HG02571 (cell line): ENCODE results near the gene RPL21.
"Not testable (repeated sequence)": the region's sequence is repeated elsewhere in the genome, so short reads cannot be mapped to it uniquely, and the experiment has no call there.

Experiments
- ATAC-seq: cut with Tn5 transposase; IDR thresholded peaks from one replicate; pipeline ENCODE4 v1.9.1; 2021; ENCODE audit warnings: mild to moderate bottlenecking, moderate library complexity; ENCODE audit not compliant: unreplicated experiment

RPL21 gene

GRCh38 chr13:27283906-27284493 lies 32.6 kb downstream of the RPL21 start:
- no peak for ATAC-seq

DNA sequence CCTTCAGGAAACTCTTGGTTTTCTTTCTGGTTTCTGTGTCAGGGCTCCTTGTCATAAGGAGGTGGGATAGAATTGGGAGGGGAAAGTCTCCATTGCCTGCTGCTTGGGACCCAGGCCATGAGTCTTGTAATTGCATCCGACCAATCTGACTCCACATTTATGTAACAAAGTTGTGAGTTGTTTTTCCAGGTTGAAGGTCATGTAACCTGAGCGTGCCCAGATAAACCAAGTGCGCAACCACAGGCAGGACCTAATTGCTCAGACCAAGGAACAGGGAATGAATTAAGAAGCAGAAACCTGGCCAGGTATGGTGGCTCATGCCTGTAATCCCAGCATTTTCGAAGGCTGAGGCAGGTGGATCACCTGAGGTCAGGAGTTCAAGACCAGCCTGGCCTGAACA lies 37.0 kb downstream of the RPL21 start:
- ATAC-seq: no peak

GRCh38 chr13:27289011-27289665 lies 37.8 kb downstream of the RPL21 start:
- ATAC-seq: no peak

- no peak for ATAC-seq
These were observed 39.4 kb downstream of the RPL21 start for GRCh38 chr13:27290715-27291114.

DNA sequence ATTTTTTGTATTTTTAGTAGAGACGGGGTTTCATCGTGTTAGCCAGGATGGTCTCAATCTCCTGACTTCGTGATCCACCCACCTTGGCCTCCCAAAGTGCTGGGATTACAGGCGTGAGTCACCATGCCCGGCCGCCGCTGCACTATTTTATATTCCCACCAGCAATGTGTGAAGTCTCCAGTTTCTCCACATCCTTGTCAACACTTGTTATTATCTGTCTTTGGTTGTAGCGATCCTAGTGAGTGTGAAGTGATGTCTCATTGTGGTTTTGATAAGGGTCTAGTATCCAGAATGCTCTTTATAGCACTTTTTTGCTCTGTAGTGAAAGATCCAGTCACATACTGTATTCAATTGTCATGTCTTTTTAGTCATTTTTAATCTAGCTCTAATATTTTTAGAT lies 40.6 kb downstream of the RPL21 start:
- not testable (repeated sequence) for ATAC-seq

GRCh38 chr13:27293076-27293691 lies 41.8 kb downstream of the RPL21 start:
- ATAC-seq: no peak

DNA sequence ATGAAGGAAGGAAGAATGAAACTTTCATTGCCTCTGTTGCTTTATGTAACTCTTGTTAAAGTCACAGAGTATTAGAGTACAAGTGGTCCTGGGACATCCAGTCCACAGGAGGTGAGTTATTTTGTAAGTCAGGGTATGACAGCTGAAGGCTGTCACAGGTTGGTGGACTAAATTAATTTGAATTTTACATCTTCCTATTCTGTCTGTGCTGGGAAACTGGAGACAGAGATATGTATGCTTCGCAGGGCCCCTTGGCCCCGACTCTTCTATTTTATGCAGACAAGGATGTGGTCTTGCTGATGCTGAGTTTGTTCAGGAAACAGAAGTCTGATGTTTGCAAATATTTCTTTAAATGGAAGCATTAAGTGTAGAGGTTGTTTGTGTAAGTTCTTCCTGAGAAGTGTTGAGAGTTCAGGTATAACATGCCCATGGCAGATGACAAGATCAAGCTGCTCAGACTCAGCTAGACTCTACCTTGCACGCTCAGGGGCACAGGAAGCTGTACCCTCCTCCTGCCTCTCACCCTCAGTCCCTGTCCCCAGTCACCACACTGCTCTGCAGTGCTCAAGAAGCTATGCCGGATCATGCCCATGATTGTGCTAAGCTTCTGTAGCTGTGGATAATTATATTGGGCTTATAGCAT lies 42.6 kb downstream of the RPL21 start:
- no peak for ATAC-seq

GRCh38 chr13:27295096-27295495 lies 43.7 kb downstream of the RPL21 start:
- ATAC-seq: no peak

- ATAC-seq: no peak
These were observed 44.3 kb downstream of the RPL21 start for GRCh38 chr13:27295660-27296059.

DNA sequence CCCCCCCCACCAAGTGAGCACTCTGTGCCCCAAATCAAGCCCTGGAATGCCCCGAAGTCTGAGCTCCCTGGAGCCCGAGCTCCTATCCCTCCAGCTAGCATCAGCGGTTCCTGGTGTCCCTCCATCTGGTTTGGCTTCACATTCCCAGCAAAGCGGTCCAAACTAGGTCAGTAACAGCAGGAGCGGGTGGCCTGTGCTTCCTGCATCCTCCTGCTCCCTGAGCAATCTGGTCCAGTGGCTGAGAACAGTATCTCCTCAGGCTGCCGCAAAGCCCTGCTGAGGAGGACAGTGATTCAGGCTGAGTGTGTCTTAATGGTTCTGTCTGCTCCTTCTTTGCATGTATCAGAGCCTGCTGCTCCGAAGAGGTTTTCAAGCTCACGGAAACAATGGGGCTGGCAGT lies 45.1 kb downstream of the RPL21 start:
- no peak for ATAC-seq

DNA sequence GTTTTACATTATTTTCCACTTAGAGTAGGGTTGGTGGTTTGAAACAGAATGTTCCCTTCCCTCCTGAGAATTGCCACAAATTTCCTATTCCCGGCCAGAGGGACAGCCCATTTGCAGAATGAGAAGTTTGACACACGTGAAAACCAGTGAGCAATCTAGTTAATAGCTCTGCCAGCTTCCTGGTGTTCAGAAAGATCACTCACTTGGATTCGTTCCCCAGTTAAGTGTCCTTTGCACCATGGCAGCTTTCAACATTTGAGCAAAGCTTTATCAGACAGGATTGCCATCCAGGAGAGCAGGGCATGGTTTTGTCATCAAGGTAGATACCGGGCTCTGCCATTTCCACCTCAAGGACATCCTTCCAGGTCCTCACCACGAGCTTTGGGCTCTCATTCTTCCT lies 47.5 kb downstream of the RPL21 start:
- ATAC-seq: no peak

- ATAC-seq: not testable (repeated sequence)
These were observed 49.0 kb downstream of the RPL21 start for GRCh38 chr13:27300406-27300805.

DNA sequence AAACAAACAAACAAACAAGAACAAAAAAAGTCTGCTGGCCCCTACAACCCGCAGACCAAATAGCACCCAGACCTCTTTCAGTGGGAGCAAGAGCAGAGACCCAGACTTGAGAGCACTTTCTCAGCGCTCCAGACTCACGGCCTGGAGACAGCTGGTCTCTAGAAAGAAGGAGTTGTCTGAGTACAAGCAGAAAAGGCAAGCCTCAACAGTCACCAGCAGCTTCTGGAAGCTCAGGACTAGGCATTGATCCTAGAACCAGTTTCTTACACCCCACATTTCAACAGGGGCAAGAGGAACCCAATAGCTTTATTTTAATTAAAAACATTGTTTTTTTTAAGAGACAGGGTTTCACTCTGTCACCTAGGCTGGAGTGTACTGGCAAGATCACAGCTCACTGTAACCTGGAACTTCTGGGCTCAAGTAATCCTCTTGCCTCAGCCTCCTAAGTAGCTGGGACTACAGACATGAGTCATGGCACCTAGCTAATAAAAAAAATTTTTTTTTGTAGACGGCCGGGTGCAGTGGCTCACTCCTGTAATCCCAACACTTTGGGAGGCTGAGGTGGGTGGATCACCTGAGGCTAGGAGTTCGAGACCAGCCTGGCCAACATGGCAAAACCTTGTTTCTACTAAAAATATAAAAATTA lies 49.7 kb downstream of the RPL21 start:
- ATAC-seq: no peak

DNA sequence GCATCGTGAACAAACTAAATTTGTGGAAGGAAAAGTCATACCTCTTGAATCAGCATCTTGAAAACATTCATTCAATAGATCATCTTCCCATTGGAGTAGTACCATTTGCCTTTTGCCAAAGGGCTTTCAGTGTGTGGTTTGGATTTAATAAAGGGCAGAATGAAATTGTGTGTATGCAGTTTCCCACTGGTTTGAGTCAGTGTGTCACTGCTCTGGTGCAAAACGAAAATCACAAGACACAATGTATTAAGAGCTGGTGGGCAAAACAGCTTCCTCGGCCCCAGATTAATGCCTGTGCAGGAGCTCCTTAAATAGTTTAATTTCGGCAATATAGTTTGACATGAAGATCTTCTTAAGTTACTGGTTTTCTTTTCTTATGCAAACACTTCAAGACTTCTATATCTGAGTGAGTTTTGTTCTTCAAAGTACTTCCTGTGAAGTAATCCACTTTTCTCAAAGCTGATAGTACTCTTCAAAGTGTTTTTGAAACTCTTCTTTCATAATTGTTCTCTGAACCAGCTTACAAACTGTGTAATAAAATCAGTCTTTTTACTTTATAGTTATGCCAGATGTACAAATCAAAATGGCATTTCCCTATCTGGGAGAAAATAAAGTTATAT lies 51.4 kb downstream of the RPL21 start:
- no peak for ATAC-seq

DNA sequence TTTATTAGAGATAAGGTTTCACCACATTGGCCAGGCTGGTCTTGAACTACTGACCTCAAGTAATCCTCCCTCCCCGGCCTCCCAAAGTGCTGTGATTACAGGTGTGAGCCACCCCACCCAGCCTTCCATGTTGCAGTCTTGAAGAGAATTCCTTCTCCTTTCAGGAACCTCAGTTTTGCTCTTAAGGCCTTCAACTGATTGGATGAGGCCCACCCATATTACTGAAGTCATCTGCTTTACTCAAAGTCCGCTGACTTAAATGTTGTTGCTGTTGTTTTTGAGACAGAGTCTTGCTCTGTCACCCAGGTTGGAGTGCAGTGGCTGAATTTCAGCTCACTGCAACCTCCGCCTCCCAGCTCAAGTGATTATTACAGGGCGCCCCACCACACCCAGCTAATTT lies 52.7 kb downstream of the RPL21 start:
- ATAC-seq: no peak

- no peak for ATAC-seq
These were observed 53.3 kb downstream of the RPL21 start for GRCh38 chr13:27304611-27305010.
